Kidney (tissue), 14 donors: Measurements from ENCODE around the gene IGF1. TPM values are rescaled to one million over a fixed set of nuclear protein-coding genes. Genes with fewer than 3 reads are reported as not detected.

Experiments
- DNase-seq, 5 donors: peaks; one replicate each; pipeline ENCODE4 v3.0.0-alpha.2; 2013 to 2020
- FAIRE-seq: peaks from 2 replicates; lab custom pipeline; 2012; peaks lifted over from hg19 to GRCh38; lab: Jason Lieb, UNC
- H3K27ac ChIP-seq, 2 donors: one replicate each; pipeline ENCODE4 v1.7.0; 2013; ENCODE audit warnings: low read depth in 2 of 2, low read length in 2 of 2, inconsistent platforms in 1 of 2
- H3K27me3 ChIP-seq: one replicate; pipeline ENCODE4 v1.7.1; 2013; ENCODE audit warnings: low read length, inconsistent platforms; ENCODE audit not compliant: control insufficient read depth, insufficient read depth
- H3K36me3 ChIP-seq, 3 donors: one replicate each; pipeline versions ENCODE4 v1.7.0 to v1.7.1; 2013; ENCODE audit warnings: low read length in 3 of 3, control low read depth in 1 of 3, inconsistent platforms in 1 of 3; ENCODE audit not compliant: insufficient read depth in 3 of 3, control insufficient read depth in 2 of 3
- H3K4me1 ChIP-seq, 3 donors: one replicate each; pipeline versions ENCODE4 v1.7.0 to v1.7.1; 2013; ENCODE audit warnings: low read length in 3 of 3, inconsistent platforms in 1 of 3, low read depth in 1 of 3; ENCODE audit not compliant: control insufficient read depth in 2 of 3, insufficient read depth in 2 of 3
- H3K4me3 ChIP-seq, 3 donors: one replicate each; pipeline versions ENCODE4 v1.7.0 to v1.8.1; 2013; ENCODE audit warnings: low read length in 3 of 3, control low read depth in 1 of 3, inconsistent platforms in 1 of 3
- H3K9ac ChIP-seq, 3 donors: one replicate each; pipeline versions ENCODE4 v1.7.0 to v1.7.1; 2013; ENCODE audit warnings: low read length in 3 of 3, control low read depth in 1 of 3, inconsistent platforms in 1 of 3
- H3K9me3 ChIP-seq, 3 donors: one replicate each; pipeline versions ENCODE4 v1.7.0 to v1.7.1; 2013; ENCODE audit warnings: low read length in 3 of 3, control low read depth in 1 of 3, inconsistent platforms in 1 of 3; ENCODE audit not compliant: control insufficient read depth in 2 of 3, insufficient read depth in 1 of 3
- intact Hi-C: fragments of 100-400 bp; cut with DNase I; formaldehyde crosslinking; loops from one replicate; pipeline ENCODE4 v1.11.1; 2022
- polyA plus RNA-seq: library from polyadenylated mRNA; stranded (reverse); fragments of 350-450 nt; fragmentation: Illumina TruSeq; extraction: RNeasy Lipid Tissue Mini Kit (QIAGEN cat#74804); gene quantifications from one replicate; pipeline ENCODE4 v1.2.3, GENCODE V29; 2014; ENCODE audit warnings: low read depth, low replicate concordance; ENCODE audit not compliant: insufficient read depth
- total RNA-seq: library from RNA; stranded (reverse); fragmentation: NEBNext Ultra II Directional; extraction: Animal tissue kit (Norgen Biotek cat#: 25700); gene quantifications from one replicate; pipeline ENCODE4 v1.2.1, GENCODE V29; 2021
- TF ChIP-seq, protein P1 (sequence below): IDR thresholded peaks from 3 replicates; pipeline ENCODE4 v1.5.1; 2012; ENCODE audit warnings: mild to moderate bottlenecking, moderate library complexity, borderline replicate concordance; ENCODE audit not compliant: insufficient read depth; ENCODE audit errors: extremely low read depth
- donor health status: control.
- donor health status: control.
- donor health status: control.
- donor health status: control.
- donor health status: control.
- donor health status: DM: yes; HTN: yes; CAD: no.
- donor health status: Normal renal cell carcinoma (clear cell type).

IGF1 gene
- total and polyA plus RNA-seq, 2 donors from 2014 or later, result 0.71 to 7.2 TPM

DNA sequence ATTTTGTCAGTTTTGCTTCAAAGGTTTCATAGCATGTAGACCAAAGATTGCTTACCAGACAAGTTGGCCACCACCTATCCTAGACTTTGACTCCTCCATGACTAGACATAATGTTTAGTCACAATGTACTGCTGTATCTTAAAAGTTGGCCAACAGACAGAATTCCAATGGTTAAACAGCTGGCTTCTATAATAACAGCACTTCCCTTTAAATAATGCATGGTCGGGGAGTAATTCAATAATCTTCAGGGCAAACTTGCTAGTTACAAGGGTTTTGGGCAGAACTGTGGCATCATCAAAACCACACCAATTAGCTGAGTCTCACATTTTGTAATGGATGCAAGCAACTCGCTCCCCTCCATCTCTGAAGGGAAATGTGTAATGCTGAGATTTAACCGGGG, 56.9 kb downstream of the IGF1 start:
- Histone ChIP-seq H3K4me3 (no peak overlapping the region), H3K4me1 (peaks cover 0 to 4% (median 4%) of the 10 kb centered on the region in 3 donors), H3K27me3 (no peaks in the 10 kb centered on the region), H3K27ac (no peak overlapping the region), H3K9ac (no peak overlapping the region), H3K9me3 (no peaks in the 10 kb centered on the region), H3K36me3 (no peaks in the 10 kb centered on the region)
- DNase-seq (no peak), FAIRE-seq (no peak)
- TF ChIP-seq, protein P1, sequence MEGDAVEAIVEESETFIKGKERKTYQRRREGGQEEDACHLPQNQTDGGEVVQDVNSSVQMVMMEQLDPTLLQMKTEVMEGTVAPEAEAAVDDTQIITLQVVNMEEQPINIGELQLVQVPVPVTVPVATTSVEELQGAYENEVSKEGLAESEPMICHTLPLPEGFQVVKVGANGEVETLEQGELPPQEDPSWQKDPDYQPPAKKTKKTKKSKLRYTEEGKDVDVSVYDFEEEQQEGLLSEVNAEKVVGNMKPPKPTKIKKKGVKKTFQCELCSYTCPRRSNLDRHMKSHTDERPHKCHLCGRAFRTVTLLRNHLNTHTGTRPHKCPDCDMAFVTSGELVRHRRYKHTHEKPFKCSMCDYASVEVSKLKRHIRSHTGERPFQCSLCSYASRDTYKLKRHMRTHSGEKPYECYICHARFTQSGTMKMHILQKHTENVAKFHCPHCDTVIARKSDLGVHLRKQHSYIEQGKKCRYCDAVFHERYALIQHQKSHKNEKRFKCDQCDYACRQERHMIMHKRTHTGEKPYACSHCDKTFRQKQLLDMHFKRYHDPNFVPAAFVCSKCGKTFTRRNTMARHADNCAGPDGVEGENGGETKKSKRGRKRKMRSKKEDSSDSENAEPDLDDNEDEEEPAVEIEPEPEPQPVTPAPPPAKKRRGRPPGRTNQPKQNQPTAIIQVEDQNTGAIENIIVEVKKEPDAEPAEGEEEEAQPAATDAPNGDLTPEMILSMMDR, result no peak
- intact Hi-C loops, result no loop called here

DNA sequence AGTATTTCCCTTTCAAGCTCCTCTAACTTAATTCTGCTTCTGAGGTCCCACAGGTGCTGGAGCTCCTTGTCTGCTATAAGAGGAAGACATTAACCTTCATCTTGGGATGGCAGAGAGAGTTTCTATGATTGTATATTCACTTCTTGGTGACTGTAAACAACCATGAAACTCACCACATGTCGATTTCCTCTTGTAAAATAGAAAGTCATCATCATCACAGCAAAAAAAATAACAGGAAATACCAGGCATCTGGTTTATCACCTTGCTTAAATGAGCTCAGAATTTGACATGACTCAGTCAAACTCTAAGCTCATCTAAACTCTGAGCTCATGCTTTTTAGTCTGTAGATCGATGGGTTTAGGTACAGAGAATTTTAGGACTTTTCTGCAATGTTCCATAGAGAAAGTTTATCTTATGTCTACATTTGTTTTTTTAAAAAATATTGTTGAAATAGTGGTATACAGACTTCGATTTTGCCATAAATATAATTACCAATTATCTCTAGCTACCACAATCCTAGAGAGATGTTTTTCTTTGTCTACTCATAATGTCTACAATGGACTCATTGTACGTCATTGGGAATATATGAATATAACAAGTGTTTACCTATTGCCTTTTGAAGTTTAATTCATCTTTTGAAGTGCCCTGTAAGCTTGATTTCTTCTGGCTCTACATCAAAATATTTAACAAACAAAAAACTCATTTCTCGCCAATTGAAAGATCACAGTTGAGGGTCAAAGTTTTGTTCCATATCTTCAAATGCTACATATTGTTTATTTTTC, 58.4 kb downstream of the IGF1 start:
- no peaks in the 10 kb centered on the region for H3K36me3 ChIP-seq
- no peak for DNase-seq
- no peaks in the 10 kb centered on the region for H3K4me1 ChIP-seq
- intact Hi-C loops, result no loop called here
- TF ChIP-seq, protein P1, result no peak
- no peaks in the 10 kb centered on the region for H3K9me3 ChIP-seq
- no peak overlapping the region for H3K27ac ChIP-seq
- no peaks in the 10 kb centered on the region for H3K27me3 ChIP-seq
- no peak for FAIRE-seq
- no peak overlapping the region for H3K4me3 ChIP-seq
- H3K9ac ChIP-seq, result no peak overlapping the region

DNA sequence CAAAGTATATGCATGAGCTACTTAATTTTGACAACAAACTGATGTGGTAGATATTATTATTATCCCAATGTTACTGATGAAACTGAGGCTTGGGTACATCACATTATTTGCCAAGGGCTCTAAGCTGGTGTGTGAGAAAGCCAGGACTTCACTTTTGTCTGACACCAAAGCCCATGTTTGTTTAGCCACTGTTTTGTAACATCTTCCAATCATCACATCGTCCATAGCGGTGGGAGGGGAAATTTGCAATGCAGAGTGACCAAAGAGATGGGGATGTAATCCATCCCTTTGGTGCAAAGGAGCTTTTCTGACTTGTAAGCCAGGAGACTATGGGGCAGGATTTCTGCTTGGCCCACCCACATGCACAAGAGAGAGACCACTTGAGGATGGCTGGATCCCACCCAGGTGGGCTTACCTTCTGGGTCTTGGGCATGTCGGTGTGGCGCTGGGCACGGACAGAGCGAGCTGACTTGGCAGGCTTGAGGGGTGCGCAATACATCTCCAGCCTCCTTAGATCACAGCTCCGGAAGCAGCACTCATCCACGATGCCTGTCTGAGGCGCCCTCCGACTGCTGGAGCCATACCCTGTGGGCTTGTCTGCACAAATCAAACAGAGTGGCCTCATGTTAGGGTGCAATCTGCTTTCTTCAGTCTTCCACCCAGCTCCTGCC, 61.1 kb downstream of the IGF1 start:
- Histone ChIP-seq H3K36me3 (no peaks in the 10 kb centered on the region), H3K9ac (no peak overlapping the region), H3K27me3 (no peaks in the 10 kb centered on the region), H3K9me3 (no peaks in the 10 kb centered on the region), H3K4me3 (no peak overlapping the region), H3K27ac (no peak overlapping the region), H3K4me1 (no peaks in the 10 kb centered on the region)
- intact Hi-C loops, result no loop called here
- TF ChIP-seq, protein P1, result no peak
- FAIRE-seq (no peak), DNase-seq (no peak)
